ACC112 (cell line): Measurements from ENCODE around the gene SYCN.
"Not testable (repeated sequence)": the region's sequence is repeated elsewhere in the genome, so short reads cannot be mapped to it uniquely, and the experiment has no call there.

ENCODE experiments used
- H2AFZ ChIP-seq: fragments of 200-600 bp; sonication (generic); one replicate; pipeline ENCODE4 v1.6.0; 2017; ENCODE audit warnings: antibody characterized with exemption, low read length; ENCODE audit not compliant: unreplicated experiment
- H3K27ac ChIP-seq: fragments of 200-600 bp; sonication (generic); 2 replicates; pipeline ENCODE4 v1.5.1; 2014; ENCODE audit warnings: low read depth, mild to moderate bottlenecking, antibody characterized with exemption, low read length, moderate library complexity
- H3K27me3 ChIP-seq: fragments of 200-600 bp; sonication (generic); 2 replicates; pipeline ENCODE4 v1.6.1; 2014; ENCODE audit warnings: mild to moderate bottlenecking, antibody characterized with exemption, low read length, moderate library complexity, mixed read lengths; ENCODE audit not compliant: insufficient read depth
- H3K36me3 ChIP-seq: fragments of 200-600 bp; sonication (generic); 2 replicates; pipeline ENCODE4 v1.6.1; 2016; ENCODE audit warnings: mild to moderate bottlenecking, antibody characterized with exemption, low read length, moderate library complexity, mixed read lengths; ENCODE audit not compliant: insufficient read depth
- H3K4me1 ChIP-seq: fragments of 200-600 bp; sonication (generic); one replicate; pipeline ENCODE4 v1.6.1; 2016; ENCODE audit warnings: low read length, mixed read lengths; ENCODE audit not compliant: insufficient read depth, unreplicated experiment, control insufficient read depth
- H3K4me3 ChIP-seq: fragments of 200-600 bp; sonication (generic); 2 replicates; pipeline ENCODE4 v1.5.1; 2014; ENCODE audit warnings: mild to moderate bottlenecking, low read depth, low read length
- H3K79me2 ChIP-seq: fragments of 200-600 bp; sonication (generic); one replicate; pipeline ENCODE4 v1.6.0; 2016; ENCODE audit warnings: low read length; ENCODE audit not compliant: control insufficient read depth, unreplicated experiment, insufficient read depth

Gene SYCN

DNA sequence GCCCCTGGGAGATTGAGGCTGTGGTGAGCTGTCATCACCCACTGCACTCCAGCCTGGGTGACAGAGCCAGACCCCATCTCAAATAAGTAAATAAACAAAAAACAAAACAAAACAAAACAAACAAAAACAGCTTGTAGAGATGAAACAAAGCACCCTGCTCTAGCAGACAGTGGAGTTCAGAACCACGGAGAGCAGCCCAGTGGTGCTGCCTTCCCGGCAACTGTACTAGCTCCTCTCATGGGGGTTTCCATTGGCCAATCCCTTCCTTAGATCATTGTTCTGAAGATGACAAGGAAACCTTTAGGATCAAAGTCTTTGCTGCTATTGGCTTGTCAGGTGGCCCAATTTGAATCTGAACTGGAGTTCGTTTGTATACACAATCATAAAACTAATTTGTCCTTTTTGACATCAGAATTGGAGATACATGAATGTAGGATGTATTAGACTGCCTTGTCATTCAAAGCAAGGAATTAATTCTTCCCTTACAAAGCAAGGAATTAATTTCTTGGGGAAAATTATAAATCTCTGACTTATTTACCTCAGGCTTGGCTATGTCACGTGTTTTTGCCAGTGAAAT, 19.7 kb upstream of the SYCN start:
- H3K36me3 ChIP-seq, result no peaks in the 10 kb centered on the region
- H3K27me3 ChIP-seq, result peaks cover 14% of the 10 kb centered on the region
- H3K4me1 ChIP-seq, result no peaks in the 10 kb centered on the region
- H3K4me3 ChIP-seq, result no peak overlapping the region
- H2AFZ ChIP-seq, result no peak overlapping the region
- no peaks in the 10 kb centered on the region for H3K79me2 ChIP-seq
- no peak overlapping the region for H3K27ac ChIP-seq

DNA sequence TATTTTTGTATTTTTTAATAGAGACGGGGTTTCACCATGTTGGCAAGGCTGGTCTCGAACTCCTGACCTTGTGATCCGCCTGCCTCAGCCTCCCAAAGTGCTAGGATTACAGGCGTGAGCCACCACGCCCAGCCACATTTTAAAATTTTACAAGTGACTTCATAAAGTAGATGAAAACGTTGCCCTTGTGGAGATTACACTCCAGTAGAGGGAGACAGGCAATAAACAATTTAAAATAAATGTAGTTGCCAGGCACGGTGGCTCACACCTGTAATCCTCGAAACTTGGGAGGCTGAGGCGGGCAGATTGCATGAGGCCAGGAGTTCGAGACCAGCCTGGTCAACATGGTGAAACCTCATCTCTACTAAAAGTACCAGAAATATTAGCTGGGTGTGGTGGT, 15.0 kb upstream of the SYCN start:
- H3K36me3 ChIP-seq, H3K4me1 ChIP-seq, H3K4me3 ChIP-seq, H3K79me2 ChIP-seq, H3K27ac ChIP-seq, H2AFZ ChIP-seq: not testable (repeated sequence)
- peaks cover 12% of the 10 kb centered on the region for H3K27me3 ChIP-seq

DNA sequence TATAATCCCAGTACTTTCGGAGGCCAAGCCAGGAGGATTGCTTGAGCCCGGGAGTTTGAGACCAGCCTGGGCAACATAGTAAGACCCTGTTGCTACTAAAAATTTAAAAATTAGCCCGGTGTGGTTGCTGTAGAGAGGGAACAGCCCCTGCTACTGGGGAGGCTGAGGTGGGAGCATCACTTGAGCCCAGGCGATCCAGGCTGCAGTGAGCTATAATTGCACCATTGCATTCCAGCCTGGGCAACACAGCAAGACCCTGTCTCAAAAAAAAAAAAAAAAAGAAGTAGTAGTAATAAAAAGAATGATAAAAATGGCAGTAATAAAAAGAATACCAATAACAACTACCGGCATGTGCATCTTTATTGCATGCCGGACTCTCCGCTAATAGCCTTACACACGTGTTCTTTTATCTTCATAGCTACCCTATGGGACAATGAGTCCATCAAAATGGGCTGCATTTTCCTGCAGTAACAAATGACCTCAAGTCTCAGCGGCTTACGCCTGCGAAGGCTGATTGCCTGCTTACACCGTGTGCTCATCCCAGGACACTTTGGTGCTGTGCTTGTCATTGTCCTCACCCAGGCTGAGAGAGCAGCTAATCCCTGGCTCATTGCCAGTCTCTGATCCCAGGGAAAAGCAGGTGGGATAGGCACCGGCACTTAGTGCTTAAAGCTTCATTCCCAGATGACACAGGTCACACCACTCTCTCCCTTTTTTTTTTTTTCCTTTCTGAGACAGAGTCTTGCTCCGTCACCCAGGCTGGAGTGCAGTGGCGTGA, 14.4 kb upstream of the SYCN start:
- H3K27me3 ChIP-seq, result peaks cover 7% of the 10 kb centered on the region; the same call in 1 of the 2 replicates
- H3K4me3 ChIP-seq, result no peak overlapping the region
- H3K27ac ChIP-seq, result no peak overlapping the region
- H2AFZ ChIP-seq, result no peak overlapping the region
- H3K79me2 ChIP-seq, result no peaks in the 10 kb centered on the region
- H3K36me3 ChIP-seq, result no peaks in the 10 kb centered on the region
- no peaks in the 10 kb centered on the region for H3K4me1 ChIP-seq

DNA sequence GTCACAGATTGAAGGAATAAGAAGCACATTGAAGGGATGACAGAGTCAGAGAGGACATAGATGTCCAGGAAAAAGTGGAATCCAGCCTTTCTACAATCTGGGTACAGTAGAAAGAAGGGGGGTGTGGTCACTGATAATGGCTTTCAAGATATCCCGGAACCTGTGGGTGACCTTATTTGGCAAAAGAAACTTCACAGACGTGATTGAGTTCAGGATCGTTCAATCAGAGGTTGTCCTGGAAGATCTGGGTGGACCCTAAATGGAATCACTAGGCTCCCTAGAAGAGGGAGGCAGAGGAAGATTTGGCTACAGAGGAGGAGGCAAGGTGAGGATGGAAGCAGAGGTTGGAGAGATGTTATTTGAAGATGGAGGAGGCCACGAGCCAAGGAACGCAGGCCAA, 13.0 kb upstream of the SYCN start:
- Histone ChIP-seq H3K79me2 (no peaks in the 10 kb centered on the region), H3K27ac (no peak overlapping the region), H3K4me1 (no peaks in the 10 kb centered on the region), H3K36me3 (no peaks in the 10 kb centered on the region), H3K4me3 (no peak overlapping the region), H2AFZ (no peak overlapping the region), H3K27me3 (peaks cover 7% of the 10 kb centered on the region; the same call in 1 of the 2 replicates)

DNA sequence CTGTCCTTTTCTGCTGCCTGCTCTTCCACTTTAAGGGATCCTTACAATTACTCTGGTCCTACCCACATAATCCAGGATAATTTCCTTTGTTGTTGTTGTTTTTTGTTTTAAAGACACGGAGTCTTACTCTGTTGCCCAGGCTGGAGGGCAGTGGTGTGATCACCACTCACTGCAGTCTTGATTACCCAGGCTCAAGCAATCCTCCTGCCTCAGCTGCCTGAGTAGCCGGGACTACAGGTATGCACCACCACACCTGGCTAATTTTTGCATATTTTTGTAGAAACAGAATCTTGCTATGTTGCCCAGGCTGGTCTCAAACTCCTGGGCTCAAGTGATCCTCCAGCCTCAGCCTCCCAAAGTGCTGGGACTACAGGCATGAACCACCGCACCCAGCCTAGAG, 11.3 kb upstream of the SYCN start:
- H3K36me3 ChIP-seq, H3K79me2 ChIP-seq, H3K4me1 ChIP-seq, H3K27ac ChIP-seq, H3K27me3 ChIP-seq, H2AFZ ChIP-seq, H3K4me3 ChIP-seq: not testable (repeated sequence)

DNA sequence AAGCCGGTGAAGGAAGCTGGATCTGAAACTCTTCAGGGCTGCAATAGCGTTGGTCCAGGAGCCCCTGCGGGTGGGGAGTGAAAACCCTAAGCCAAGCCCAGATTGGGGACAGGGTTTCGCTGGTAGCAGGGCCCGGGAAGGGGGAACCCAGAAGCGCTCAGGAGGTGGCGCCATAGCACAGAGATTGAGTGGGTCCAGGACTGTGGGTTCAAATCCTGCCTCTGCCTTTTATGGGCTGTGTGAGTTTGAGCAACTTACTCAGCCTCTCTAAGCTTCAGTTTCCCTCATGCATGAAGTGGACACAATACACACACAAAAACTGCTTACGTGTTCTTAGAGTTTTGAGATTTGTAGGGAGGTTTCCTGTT, 8.3 kb upstream of the SYCN start:
- Histone ChIP-seq H3K36me3 (no peaks in the 10 kb centered on the region), H3K27me3 (peaks cover 7% of the 10 kb centered on the region; the same call in 1 of the 2 replicates), H3K27ac (no peak overlapping the region), H3K4me3 (no peak overlapping the region), H3K4me1 (no peaks in the 10 kb centered on the region), H3K79me2 (no peaks in the 10 kb centered on the region), H2AFZ (no peak overlapping the region)

DNA sequence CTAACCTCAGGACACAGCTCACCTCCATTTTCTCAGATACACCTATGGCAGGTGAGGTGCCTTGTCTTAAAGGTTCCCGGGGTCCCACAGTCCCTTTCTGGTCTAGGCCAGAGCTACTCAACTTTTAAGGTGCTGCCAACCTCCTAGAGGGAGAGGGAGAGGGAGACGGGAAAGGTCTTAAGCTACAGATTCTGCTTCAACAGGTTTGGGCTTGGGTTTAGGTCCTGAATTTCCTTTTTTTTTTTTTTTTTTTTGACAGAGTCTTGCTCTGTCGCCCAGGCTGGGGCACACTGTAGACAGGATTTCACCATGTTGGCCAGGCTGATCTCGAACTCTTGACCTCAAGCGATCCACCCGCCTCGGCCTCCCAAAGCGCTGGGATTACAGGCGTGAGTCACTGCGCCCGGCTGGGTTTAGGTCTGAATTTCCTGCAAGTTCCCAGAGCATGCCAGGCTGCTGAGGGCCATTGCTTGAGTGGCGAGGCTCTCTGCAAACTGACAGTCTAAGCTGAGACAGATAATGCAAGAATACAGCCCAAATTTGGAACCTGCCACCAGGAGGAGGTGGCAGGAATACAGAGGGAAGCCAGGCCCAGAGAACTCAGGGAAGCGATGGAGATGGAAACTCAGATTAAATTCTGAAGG, 7.8 kb upstream of the SYCN start:
- Histone ChIP-seq H3K36me3 (no peaks in the 10 kb centered on the region), H3K79me2 (no peaks in the 10 kb centered on the region), H3K27me3 (peaks cover 4% of the 10 kb centered on the region; the same call in 1 of the 2 replicates), H3K27ac (no peak overlapping the region), H3K4me1 (no peaks in the 10 kb centered on the region), H3K4me3 (no peak overlapping the region), H2AFZ (no peak overlapping the region)

DNA sequence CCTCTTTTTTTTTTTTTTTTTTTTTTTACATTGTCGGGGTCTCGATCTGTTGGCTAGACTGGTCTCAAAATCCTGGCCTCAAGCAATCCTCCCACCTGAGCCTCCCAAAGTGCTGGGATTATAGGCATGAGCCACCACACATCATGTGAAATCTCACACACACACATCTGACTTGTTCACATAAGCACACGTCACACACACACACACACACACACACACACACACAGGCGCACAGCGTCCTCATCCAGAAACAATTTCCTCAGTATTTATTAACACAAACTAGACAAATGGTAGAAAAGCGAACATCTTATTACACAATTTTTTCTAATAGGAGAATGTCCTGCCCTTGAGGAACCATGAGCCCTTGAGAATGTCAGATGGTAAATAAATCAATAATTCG, 5.1 kb upstream of the SYCN start:
- H3K79me2 ChIP-seq, result no peaks in the 10 kb centered on the region
- no peak overlapping the region for H3K27ac ChIP-seq
- H3K4me1 ChIP-seq, result no peaks in the 10 kb centered on the region
- H3K27me3 ChIP-seq, result peaks cover 7% of the 10 kb centered on the region
- no peaks in the 10 kb centered on the region for H3K36me3 ChIP-seq
- H3K4me3 ChIP-seq, result no peak overlapping the region
- H2AFZ ChIP-seq, result no peak overlapping the region

DNA sequence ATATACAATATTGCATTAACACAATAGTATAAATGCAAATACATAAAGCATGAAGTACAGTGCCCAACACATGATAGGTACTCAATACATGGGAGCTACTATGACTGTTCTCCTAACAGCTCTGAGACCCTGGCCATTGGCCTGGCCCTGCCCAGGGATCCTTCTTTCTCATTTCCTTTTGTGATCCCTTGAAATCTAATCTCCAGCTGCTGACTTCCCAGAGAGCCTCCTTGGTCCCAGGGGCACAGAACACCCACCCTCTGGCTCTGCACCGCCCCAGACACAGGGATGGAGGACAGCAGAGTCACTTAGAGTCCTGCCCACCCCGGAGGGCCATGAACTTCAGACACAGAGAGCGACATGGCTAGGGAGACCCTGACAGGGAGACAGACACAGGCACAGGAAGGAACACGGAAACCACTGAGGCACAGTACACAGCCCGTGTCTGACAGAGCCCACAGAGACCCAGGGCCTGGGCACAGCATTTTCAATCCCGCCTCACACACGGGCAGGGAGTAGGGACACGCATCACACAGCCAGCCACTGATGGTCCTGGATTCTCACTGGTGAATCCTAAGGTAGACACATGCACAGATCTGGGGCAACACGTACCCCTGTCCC, 4.2 kb upstream of the SYCN start:
- Histone ChIP-seq H3K36me3 (no peaks in the 10 kb centered on the region), H3K27me3 (peaks cover 16% of the 10 kb centered on the region), H3K4me1 (no peaks in the 10 kb centered on the region), H2AFZ (no peak overlapping the region), H3K79me2 (no peaks in the 10 kb centered on the region), H3K4me3 (no peak overlapping the region), H3K27ac (no peak overlapping the region)

DNA sequence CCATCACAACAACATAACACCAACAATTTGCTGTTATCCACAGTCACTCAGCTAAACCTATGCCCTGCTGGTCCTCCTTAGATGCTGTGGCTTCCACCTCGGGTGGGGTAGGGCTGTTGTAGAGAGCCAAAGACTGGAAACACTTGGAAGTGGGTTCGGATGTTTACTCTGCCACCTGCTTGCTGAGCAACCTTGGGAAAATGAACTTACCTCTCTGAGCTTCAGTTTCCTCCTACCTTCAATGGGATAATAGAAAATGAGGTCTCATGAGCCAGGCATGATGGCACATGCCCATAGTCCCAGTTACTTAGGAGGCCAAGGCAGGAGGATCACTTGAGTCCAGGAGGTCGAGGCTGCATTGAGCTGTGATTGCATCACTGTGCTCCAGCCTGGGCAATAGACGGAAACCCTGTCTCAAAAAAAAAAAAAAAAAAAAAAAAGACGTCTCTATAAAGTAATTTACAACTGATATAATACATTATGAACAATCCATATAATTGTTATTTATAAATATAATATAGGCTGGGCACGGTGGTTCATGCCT, 3.3 kb upstream of the SYCN start:
- Histone ChIP-seq H2AFZ (no peak overlapping the region), H3K4me1 (no peaks in the 10 kb centered on the region), H3K79me2 (no peaks in the 10 kb centered on the region), H3K27me3 (peaks cover 24% of the 10 kb centered on the region), H3K36me3 (no peaks in the 10 kb centered on the region), H3K4me3 (no peak overlapping the region), H3K27ac (no peak overlapping the region)
